Activated CD8-positive, alpha-beta memory T cell treated with anti-CD3 and anti-CD28 coated beads, Interleukin-2, amount 10 ng/mL, durations not matched to agents 7 days and 5 days (primary cell): Measurements from ENCODE around the gene MAD1L1. TPM values are rescaled to one million over a fixed set of nuclear protein-coding genes. Genes with fewer than 3 reads are reported as not detected.
"Not testable (repeated sequence)": the region's sequence is repeated elsewhere in the genome, so short reads cannot be mapped to it uniquely, and the experiment has no call there.

Experiments
- ATAC-seq: fragments of 150-1000 bp; cut with Tn5 transposase; one replicate; pipeline ENCODE4 v1.10.0; 2021; ENCODE audit warnings: moderate library complexity
- CTCF ChIA-PET: fragments of 350-600 bp; sonication (Branson Sonifier 250); formaldehyde crosslinking; loops from one replicate; lab custom pipeline; 2021; ENCODE audit warnings: antibody characterized with exemption; lab: Charles Lee
- DNase-seq: peaks from one replicate; pipeline ENCODE4 v3.0.0-alpha.2; 2020
- H3K27ac Mint-ChIP-seq: one replicate; pipeline ENCODE4 v1.8.0; 2021; ENCODE audit warnings: mild to moderate bottlenecking, mixed read lengths
- H3K27me3 Mint-ChIP-seq: one replicate; pipeline ENCODE4 v1.8.0; 2021; ENCODE audit warnings: mixed read lengths
- H3K36me3 Mint-ChIP-seq: one replicate; pipeline ENCODE4 v1.8.0; 2021; ENCODE audit warnings: mild to moderate bottlenecking, mixed read lengths
- H3K4me1 Mint-ChIP-seq: one replicate; pipeline ENCODE4 v1.8.0; 2021; ENCODE audit warnings: mixed read lengths
- H3K4me3 Mint-ChIP-seq: one replicate; pipeline ENCODE4 v1.8.0; 2021; ENCODE audit warnings: mild to moderate bottlenecking, moderate library complexity, mixed read lengths
- H3K9me3 Mint-ChIP-seq: one replicate; pipeline ENCODE4 v1.8.0; 2022; ENCODE audit warnings: low read depth, mixed read lengths
- total RNA-seq, 2 experiments: library from RNA; stranded (reverse); gene quantifications; one replicate each; pipeline ENCODE4 v1.2.3, GENCODE V29; 2021

MAD1L1 gene
- total RNA-seq, 2 experiments from 2014 or later: 60.0 to 97.7 TPM

GRCh38 chr7:2060701-2061100 is 172.0 kb downstream of the MAD1L1 start:
- CTCF ChIA-PET: interaction anchor here (0.6 kb wide), 1 partner anchor 288 kb away, joined by 3 read pairs; no protein-coding TSS in a partner anchor
- no peak overlapping the region for H3K27ac Mint-ChIP-seq

GRCh38 chr7:2059964-2060700 is 172.6 kb downstream of the MAD1L1 start:
- peaks cover 12% of the 10 kb centered on the region for H3K36me3 Mint-ChIP-seq
- no peak overlapping the region for H3K4me3 Mint-ChIP-seq
- no peaks in the 10 kb centered on the region for H3K27me3 Mint-ChIP-seq
- CTCF ChIA-PET: no interaction called here
- no peak for DNase-seq
- no peak overlapping the region for H3K27ac Mint-ChIP-seq
- ATAC-seq: no peak
- peaks cover 13% of the 10 kb centered on the region for H3K9me3 Mint-ChIP-seq
- H3K4me1 Mint-ChIP-seq: no peaks in the 10 kb centered on the region

More at GRCh38 chr7:2060701-2061100, 172.0 kb downstream of the MAD1L1 start:
- DNase-seq (no peak), ATAC-seq (no peak)
- Mint-ChIP-seq H3K9me3 (peaks cover 13% of the 10 kb centered on the region), H3K4me3 (no peak overlapping the region), H3K27me3 (no peaks in the 10 kb centered on the region), H3K4me1 (no peaks in the 10 kb centered on the region), H3K36me3 (peaks cover 12% of the 10 kb centered on the region)

GRCh38 chr7:2058246-2058645 is 174.5 kb downstream of the MAD1L1 start:
- peaks cover 12% of the 10 kb centered on the region for H3K36me3 Mint-ChIP-seq
- peaks cover 13% of the 10 kb centered on the region for H3K9me3 Mint-ChIP-seq

GRCh38 chr7:2055956-2056355 is 176.8 kb downstream of the MAD1L1 start:
- ATAC-seq (no peak), DNase-seq (no peak)
- peaks cover 12% of the 10 kb centered on the region for H3K36me3 Mint-ChIP-seq
- H3K4me3 Mint-ChIP-seq: no peak overlapping the region
- peaks cover 13% of the 10 kb centered on the region for H3K9me3 Mint-ChIP-seq
- CTCF ChIA-PET: no interaction called here
- H3K27me3 Mint-ChIP-seq: no peaks in the 10 kb centered on the region
- no peak overlapping the region for H3K27ac Mint-ChIP-seq
- no peaks in the 10 kb centered on the region for H3K4me1 Mint-ChIP-seq

More at GRCh38 chr7:2058246-2058645, 174.5 kb downstream of the MAD1L1 start:
- ATAC-seq, H3K27ac Mint-ChIP-seq, H3K4me1 Mint-ChIP-seq, DNase-seq, CTCF ChIA-PET, H3K27me3 Mint-ChIP-seq, H3K4me3 Mint-ChIP-seq: not testable (repeated sequence)

GRCh38 chr7:2054927-2055326 is 177.8 kb downstream of the MAD1L1 start:
- ATAC-seq (no peak), DNase-seq (no peak)
- Mint-ChIP-seq H3K4me3 (no peak overlapping the region), H3K9me3 (peaks cover 5% of the 10 kb centered on the region), H3K27me3 (no peaks in the 10 kb centered on the region), H3K36me3 (peaks cover 4% of the 10 kb centered on the region), H3K27ac (no peak overlapping the region), H3K4me1 (peaks cover 6% of the 10 kb centered on the region)
- CTCF ChIA-PET: no interaction called here

GRCh38 chr7:2053395-2053794 is 179.3 kb downstream of the MAD1L1 start:
- ATAC-seq (no peak), DNase-seq (no peak)
- Mint-ChIP-seq H3K27ac (no peak overlapping the region), H3K27me3 (no peaks in the 10 kb centered on the region), H3K36me3 (no peaks in the 10 kb centered on the region), H3K4me3 (no peak overlapping the region), H3K9me3 (no peaks in the 10 kb centered on the region), H3K4me1 (peaks cover 9% of the 10 kb centered on the region)
- CTCF ChIA-PET: no interaction called here

- Mint-ChIP-seq H3K36me3 (no peaks in the 10 kb centered on the region), H3K27ac (no peak overlapping the region), H3K4me3 (no peak overlapping the region), H3K4me1 (peaks cover 9% of the 10 kb centered on the region), H3K27me3 (no peaks in the 10 kb centered on the region), H3K9me3 (no peaks in the 10 kb centered on the region)
- CTCF ChIA-PET: no interaction called here
- DNase-seq: no peak
- no peak for ATAC-seq
These were observed 180.1 kb downstream of the MAD1L1 start for GRCh38 chr7:2052657-2053048.

GRCh38 chr7:2051707-2052656 is 180.8 kb downstream of the MAD1L1 start:
- H3K36me3 Mint-ChIP-seq: no peaks in the 10 kb centered on the region
- H3K27me3 Mint-ChIP-seq: no peaks in the 10 kb centered on the region

GRCh38 chr7:2050511-2050866 is 182.3 kb downstream of the MAD1L1 start:
- no peaks in the 10 kb centered on the region for H3K27me3 Mint-ChIP-seq
- DNase-seq (no peak), ATAC-seq (no peak)
- H3K36me3 Mint-ChIP-seq: no peaks in the 10 kb centered on the region
- CTCF ChIA-PET: no interaction called here
- H3K4me1 Mint-ChIP-seq: peaks cover 9% of the 10 kb centered on the region
- H3K4me3 Mint-ChIP-seq: no peak overlapping the region
- H3K27ac Mint-ChIP-seq: no peak overlapping the region
- no peaks in the 10 kb centered on the region for H3K9me3 Mint-ChIP-seq

More at GRCh38 chr7:2051707-2052656, 180.8 kb downstream of the MAD1L1 start:
- DNase-seq (no peak), ATAC-seq (no peak)
- Mint-ChIP-seq H3K27ac (no peak overlapping the region), H3K4me3 (no peak overlapping the region), H3K4me1 (peaks cover 9% of the 10 kb centered on the region), H3K9me3 (no peaks in the 10 kb centered on the region)
- CTCF ChIA-PET: no interaction called here

GRCh38 chr7:2049782-2050510 is 182.8 kb downstream of the MAD1L1 start:
- CTCF ChIA-PET: no interaction called here
- ATAC-seq (no peak), DNase-seq (no peak)
- H3K4me1 Mint-ChIP-seq: peaks cover 9% of the 10 kb centered on the region
- H3K36me3 Mint-ChIP-seq: no peaks in the 10 kb centered on the region
- no peaks in the 10 kb centered on the region for H3K9me3 Mint-ChIP-seq
- no peaks in the 10 kb centered on the region for H3K27me3 Mint-ChIP-seq
- no peak overlapping the region for H3K27ac Mint-ChIP-seq
- no peak overlapping the region for H3K4me3 Mint-ChIP-seq

- no peak for ATAC-seq
- H3K36me3 Mint-ChIP-seq: no peaks in the 10 kb centered on the region
- no peak for DNase-seq
- H3K9me3 Mint-ChIP-seq: no peaks in the 10 kb centered on the region
- peaks cover 9% of the 10 kb centered on the region for H3K4me1 Mint-ChIP-seq
- H3K27ac Mint-ChIP-seq: no peak overlapping the region
- no peaks in the 10 kb centered on the region for H3K27me3 Mint-ChIP-seq
- H3K4me3 Mint-ChIP-seq: no peak overlapping the region
- CTCF ChIA-PET: no interaction called here
These were observed 183.5 kb downstream of the MAD1L1 start for GRCh38 chr7:2049111-2049781.

- H3K9me3 Mint-ChIP-seq: no peaks in the 10 kb centered on the region
- DNase-seq: no peak
- CTCF ChIA-PET: no interaction called here
These were observed 184.2 kb downstream of the MAD1L1 start for GRCh38 chr7:2048531-2048930.

GRCh38 chr7:2048006-2048405 is 184.7 kb downstream of the MAD1L1 start:
- Mint-ChIP-seq H3K9me3 (no peaks in the 10 kb centered on the region), H3K4me1 (peaks cover 9% of the 10 kb centered on the region), H3K27ac (no peak overlapping the region), H3K36me3 (peaks cover 1% of the 10 kb centered on the region), H3K4me3 (no peak overlapping the region), H3K27me3 (no peaks in the 10 kb centered on the region)
- DNase-seq (no peak), ATAC-seq (no peak)
- CTCF ChIA-PET: no interaction called here

More at GRCh38 chr7:2048531-2048930, 184.2 kb downstream of the MAD1L1 start:
- H3K4me1 Mint-ChIP-seq: peaks cover 9% of the 10 kb centered on the region
- no peak overlapping the region for H3K27ac Mint-ChIP-seq
- H3K27me3 Mint-ChIP-seq: no peaks in the 10 kb centered on the region
- H3K4me3 Mint-ChIP-seq: no peak overlapping the region
- no peak for ATAC-seq
- H3K36me3 Mint-ChIP-seq: no peaks in the 10 kb centered on the region
